AG09319 (cell line): ENCODE measurements around the gene PTPA.

Experiments used
- DNase-seq: peaks from one replicate; pipeline ENCODE4 v3.0.0-alpha.2; 2010; ENCODE audit warnings: low read depth; ENCODE audit errors: extremely low read depth
- TF ChIP-seq, protein P1 (sequence below): IDR thresholded peaks from 2 replicates; pipeline ENCODE4 v1.5.1; 2011; ENCODE audit warnings: low read depth, mild to moderate bottlenecking, inconsistent platforms, low read length, moderate library complexity

Gene PTPA

GRCh38 chr9:129110740-129111527 is at the start of gene PTPA, which contains the start of gene CRAT:
Gene PTPA, plus strand, starts transcription at chr9:129111415. Its CDS starts 186 bp downstream, at chr9:129111601.
Gene CRAT, minus strand, starts transcription at chr9:129110793. Its CDS starts 284 bp downstream, at chr9:129110509.
- DNase-seq = peak; percentile 91
- TF ChIP-seq, protein P1, sequence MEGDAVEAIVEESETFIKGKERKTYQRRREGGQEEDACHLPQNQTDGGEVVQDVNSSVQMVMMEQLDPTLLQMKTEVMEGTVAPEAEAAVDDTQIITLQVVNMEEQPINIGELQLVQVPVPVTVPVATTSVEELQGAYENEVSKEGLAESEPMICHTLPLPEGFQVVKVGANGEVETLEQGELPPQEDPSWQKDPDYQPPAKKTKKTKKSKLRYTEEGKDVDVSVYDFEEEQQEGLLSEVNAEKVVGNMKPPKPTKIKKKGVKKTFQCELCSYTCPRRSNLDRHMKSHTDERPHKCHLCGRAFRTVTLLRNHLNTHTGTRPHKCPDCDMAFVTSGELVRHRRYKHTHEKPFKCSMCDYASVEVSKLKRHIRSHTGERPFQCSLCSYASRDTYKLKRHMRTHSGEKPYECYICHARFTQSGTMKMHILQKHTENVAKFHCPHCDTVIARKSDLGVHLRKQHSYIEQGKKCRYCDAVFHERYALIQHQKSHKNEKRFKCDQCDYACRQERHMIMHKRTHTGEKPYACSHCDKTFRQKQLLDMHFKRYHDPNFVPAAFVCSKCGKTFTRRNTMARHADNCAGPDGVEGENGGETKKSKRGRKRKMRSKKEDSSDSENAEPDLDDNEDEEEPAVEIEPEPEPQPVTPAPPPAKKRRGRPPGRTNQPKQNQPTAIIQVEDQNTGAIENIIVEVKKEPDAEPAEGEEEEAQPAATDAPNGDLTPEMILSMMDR = no peak

DNA sequence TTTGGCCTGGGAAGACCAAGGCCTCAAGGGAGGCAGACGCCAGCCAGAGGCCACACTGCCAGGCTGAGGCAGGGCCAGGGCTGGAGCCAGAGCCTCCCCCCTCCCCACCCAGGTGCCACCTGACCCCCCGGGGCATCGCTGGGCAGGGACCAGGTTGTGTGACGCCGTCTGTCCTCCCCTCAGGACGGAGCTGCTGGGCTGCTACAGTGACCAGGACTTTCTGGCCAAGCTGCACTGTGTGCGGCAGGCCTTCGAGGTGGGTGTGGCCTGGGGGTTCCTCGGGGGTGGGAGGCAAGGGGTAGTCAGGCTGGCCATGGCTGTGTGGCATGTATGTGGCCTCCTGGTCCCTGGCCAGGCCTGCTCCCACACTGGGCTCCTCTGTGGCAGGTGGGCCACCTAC is 48.2 kb upstream of the PTPA start:
- no peak for DNase-seq
- TF ChIP-seq, protein P1 = no peak

DNA sequence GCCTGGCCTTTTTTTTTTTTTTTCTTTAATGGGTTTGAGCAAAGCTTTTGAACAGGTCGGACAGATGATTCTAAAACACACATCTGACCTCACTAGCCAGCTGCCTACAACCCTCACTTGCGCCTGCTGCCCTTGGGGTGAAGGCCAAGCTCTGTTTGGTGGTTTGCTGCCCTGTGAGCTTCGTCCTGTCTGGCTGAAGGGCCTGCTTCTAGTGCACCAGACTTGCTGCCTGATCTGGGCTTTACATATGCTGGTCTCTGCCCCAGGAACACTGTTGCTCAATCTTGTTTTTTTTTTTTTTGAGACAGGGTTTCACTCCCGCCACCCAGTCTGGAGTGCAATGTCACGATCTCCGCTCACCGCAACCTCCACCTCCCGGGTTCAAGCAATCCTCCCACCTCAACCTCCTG is 46.7 kb upstream of the PTPA start:
- no peak for DNase-seq
- TF ChIP-seq, protein P1 = no peak

GRCh38 chr9:129068110-129068509 is 43.1 kb upstream of the PTPA start:
- DNase-seq = no peak
- TF ChIP-seq, protein P1 = no peak

- DNase-seq = no peak
- TF ChIP-seq, protein P1 = no peak
Measured at GRCh38 chr9:129068990-129069861, 42.0 kb upstream of the PTPA start.

DNA sequence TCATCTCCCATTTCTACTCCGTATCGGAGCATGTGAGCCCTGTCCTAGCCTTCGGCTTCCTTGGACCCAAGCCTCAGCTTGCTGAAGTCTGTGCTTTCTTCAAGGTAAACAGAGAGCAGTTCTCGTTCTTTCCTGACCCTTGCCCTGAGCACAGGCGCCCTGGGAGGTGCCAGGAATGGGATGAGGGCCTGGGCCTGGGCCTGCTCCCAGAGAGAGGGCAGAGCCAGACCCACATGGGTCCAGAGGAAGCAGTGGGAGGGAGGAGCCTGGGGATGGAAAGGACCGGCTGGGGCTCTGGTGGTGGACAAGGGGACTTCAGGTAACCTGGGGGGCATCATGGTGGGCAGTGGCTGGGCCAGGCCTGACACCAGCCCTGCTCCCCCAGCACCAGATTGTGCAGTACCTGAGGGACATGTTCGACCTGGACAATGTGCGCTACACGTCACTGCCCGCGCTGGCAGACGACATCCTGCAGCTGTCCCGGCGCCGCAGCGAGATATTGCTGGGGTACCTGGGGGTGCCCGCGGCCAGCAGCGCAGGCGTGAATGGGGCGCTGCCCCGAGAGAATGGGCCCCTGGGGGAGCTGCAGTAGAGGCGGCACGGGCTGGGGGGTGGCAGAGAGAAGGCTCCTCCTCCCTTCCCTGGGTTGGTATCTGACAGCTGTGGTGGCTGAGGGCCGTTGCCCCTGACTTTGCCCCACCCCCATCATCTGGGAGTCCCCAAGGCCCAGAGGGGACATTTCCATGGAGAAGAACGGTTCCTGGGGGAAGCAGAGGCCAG is 41.2 kb upstream of the PTPA start:
- no peak for DNase-seq
- TF ChIP-seq, protein P1 = no peak
